Activated naive CD8-positive, alpha-beta T cell treated with anti-CD3 and anti-CD28 coated beads for 36 hours (primary cell): ENCODE results near the gene RBMS3. TPM values are rescaled to one million over a fixed set of nuclear protein-coding genes. Genes with fewer than 3 reads are reported as not detected.

ENCODE experiments used
- DNase-seq: peaks from one replicate; pipeline ENCODE4 v3.0.0; 2021
- H3K27ac Mint-ChIP-seq: one replicate; pipeline ENCODE4 v1.8.0; 2022; ENCODE audit warnings: mild to moderate bottlenecking, moderate library complexity, mixed read lengths
- H3K27me3 Mint-ChIP-seq: one replicate; pipeline ENCODE4 v1.8.0; 2022; ENCODE audit warnings: mild to moderate bottlenecking, mixed read lengths
- H3K36me3 Mint-ChIP-seq: one replicate; pipeline ENCODE4 v1.8.0; 2021; ENCODE audit warnings: mild to moderate bottlenecking, mixed read lengths
- H3K4me1 Mint-ChIP-seq: one replicate; pipeline ENCODE4 v1.8.0; 2021; ENCODE audit warnings: mixed read lengths
- H3K4me3 Mint-ChIP-seq: one replicate; pipeline ENCODE4 v1.8.0; 2022; ENCODE audit warnings: mild to moderate bottlenecking, moderate library complexity, mixed read lengths
- H3K9me3 Mint-ChIP-seq: one replicate; pipeline ENCODE4 v1.8.0; 2022; ENCODE audit warnings: mixed read lengths
- total RNA-seq, 2 experiments: library from RNA; stranded (reverse); gene quantifications; one replicate each; pipeline ENCODE4 v1.2.3, GENCODE V29; 2021

The RBMS3 gene
- total RNA-seq, 2 experiments from 2014 or later, result 1.6 TPM

GRCh38 chr3:29903600-29903999 is 622.7 kb downstream of the RBMS3 start:
- no peaks in the 10 kb centered on the region for H3K36me3 Mint-ChIP-seq

GRCh38 chr3:29906906-29907305 is 626.0 kb downstream of the RBMS3 start:
- DNase-seq, result no peak
- Mint-ChIP-seq H3K9me3 (no peaks in the 10 kb centered on the region), H3K27me3 (peaks cover 10% of the 10 kb centered on the region), H3K4me3 (no peak overlapping the region), H3K4me1 (no peaks in the 10 kb centered on the region), H3K27ac (no peak overlapping the region), H3K36me3 (no peaks in the 10 kb centered on the region)

More at GRCh38 chr3:29903600-29903999, 622.7 kb downstream of the RBMS3 start:
- H3K27ac Mint-ChIP-seq, result no peak overlapping the region
- no peak for DNase-seq
- no peaks in the 10 kb centered on the region for H3K9me3 Mint-ChIP-seq
- H3K4me1 Mint-ChIP-seq, result no peaks in the 10 kb centered on the region
- H3K27me3 Mint-ChIP-seq, result peaks cover 8% of the 10 kb centered on the region
- H3K4me3 Mint-ChIP-seq, result no peak overlapping the region

GRCh38 chr3:29912600-29913288 is 631.9 kb downstream of the RBMS3 start:
- Mint-ChIP-seq H3K27me3 (peaks cover 35% of the 10 kb centered on the region), H3K9me3 (no peaks in the 10 kb centered on the region), H3K4me3 (no peak overlapping the region), H3K27ac (no peak overlapping the region), H3K36me3 (no peaks in the 10 kb centered on the region), H3K4me1 (peaks cover 3% of the 10 kb centered on the region)
- no peak for DNase-seq

DNA sequence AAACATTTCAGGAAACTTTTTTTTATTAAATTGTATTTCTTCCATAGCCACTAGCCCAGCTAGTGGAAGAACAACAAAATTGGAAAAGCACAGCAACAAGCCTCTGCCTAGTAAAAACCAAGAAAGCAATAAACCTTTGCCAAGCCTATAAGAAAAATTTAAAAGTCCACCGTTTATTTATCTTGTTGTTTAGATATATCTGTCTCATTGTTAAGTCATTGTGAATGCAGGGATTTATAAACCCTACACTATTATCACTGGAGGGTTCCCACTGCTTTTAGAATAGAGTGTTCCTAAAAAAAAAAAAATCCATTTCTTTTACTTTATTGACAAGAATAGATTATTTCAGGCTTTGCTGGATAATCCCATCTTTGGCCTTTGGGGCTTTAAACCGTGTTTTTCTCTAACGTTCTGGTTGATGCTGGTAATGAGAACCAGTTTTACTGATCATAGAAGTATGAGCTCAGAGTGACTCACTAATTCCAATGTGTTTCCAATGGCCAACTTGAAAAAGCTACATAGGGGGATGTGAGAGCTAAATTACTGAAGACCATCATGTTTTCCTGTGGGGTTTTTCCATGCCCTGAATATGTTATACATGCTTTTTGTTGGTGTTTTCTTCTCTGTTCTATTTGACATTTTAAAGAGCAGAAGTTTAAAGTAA is 634.1 kb downstream of the RBMS3 start:
- H3K27me3 Mint-ChIP-seq, result peaks cover 33% of the 10 kb centered on the region
- H3K27ac Mint-ChIP-seq, result no peak overlapping the region
- no peak overlapping the region for H3K4me3 Mint-ChIP-seq
- peaks cover 3% of the 10 kb centered on the region for H3K4me1 Mint-ChIP-seq
- no peaks in the 10 kb centered on the region for H3K36me3 Mint-ChIP-seq
- no peak for DNase-seq
- no peaks in the 10 kb centered on the region for H3K9me3 Mint-ChIP-seq

DNA sequence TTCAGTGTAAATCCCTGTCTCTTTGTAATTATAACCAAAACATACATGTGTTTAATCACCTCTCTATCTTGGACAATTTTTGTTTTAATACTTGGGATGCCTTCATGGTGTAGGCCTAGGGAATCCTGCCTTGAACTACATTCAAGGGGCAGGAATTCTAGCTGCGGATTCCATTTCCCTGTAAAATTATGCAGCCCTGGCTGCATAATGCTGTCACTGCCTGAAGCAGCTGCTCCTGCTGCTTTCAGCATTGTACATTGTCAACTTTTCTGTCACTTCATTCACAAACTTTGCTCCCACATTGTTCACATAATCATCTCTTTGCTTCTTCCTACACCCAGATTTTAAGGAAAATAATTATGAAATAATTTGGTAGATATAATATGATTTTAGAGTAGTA is 638.7 kb downstream of the RBMS3 start:
- no peak for DNase-seq
- no peaks in the 10 kb centered on the region for H3K9me3 Mint-ChIP-seq
- peaks cover 23% of the 10 kb centered on the region for H3K27me3 Mint-ChIP-seq
- no peak overlapping the region for H3K4me3 Mint-ChIP-seq
- no peak overlapping the region for H3K27ac Mint-ChIP-seq
- H3K4me1 Mint-ChIP-seq, result peaks cover 3% of the 10 kb centered on the region
- H3K36me3 Mint-ChIP-seq, result no peaks in the 10 kb centered on the region

DNA sequence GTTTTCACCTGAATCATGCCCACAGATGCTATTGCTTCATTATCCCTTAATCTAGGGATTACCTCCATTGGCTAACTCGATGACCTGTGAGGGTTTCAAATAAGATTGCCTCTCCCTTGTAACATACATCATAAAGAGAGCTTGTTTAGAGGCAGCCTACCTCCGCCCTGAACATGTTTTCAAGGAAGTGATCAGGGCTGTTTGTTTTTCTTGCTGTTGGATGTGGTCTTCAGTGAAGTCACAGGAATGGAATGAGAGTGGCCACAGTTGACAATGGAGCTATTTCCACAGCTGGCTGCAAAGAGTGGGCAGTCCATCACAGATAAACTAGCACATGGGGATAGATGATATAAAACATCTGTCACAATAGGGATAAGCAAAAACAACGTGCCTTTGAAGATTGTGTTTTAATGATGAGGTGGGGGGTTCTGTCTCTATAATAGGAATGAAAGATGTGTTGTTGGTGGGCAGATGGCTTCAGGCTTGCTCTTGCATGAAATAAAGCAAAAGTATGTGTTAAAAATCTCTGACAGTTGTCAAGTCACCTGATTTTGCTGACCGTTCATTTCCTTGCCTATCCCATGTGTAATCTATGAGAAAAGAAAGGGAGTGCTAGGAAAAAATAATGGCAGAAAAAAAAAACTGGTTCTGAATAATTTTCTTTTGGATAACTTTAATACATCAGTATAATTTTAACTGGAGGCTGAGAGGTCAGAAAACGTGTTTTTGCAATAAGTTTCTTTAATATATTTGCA is 642.3 kb downstream of the RBMS3 start:
- Mint-ChIP-seq H3K27me3 (peaks cover 6% of the 10 kb centered on the region), H3K4me1 (no peaks in the 10 kb centered on the region), H3K9me3 (no peaks in the 10 kb centered on the region), H3K4me3 (no peak overlapping the region), H3K36me3 (no peaks in the 10 kb centered on the region), H3K27ac (no peak overlapping the region)
- DNase-seq, result no peak

- Mint-ChIP-seq H3K36me3 (no peaks in the 10 kb centered on the region), H3K9me3 (no peaks in the 10 kb centered on the region), H3K27me3 (peaks cover 6% of the 10 kb centered on the region), H3K4me3 (no peak overlapping the region), H3K4me1 (no peaks in the 10 kb centered on the region), H3K27ac (no peak overlapping the region)
- DNase-seq, result no peak
Measured at GRCh38 chr3:29924783-29925561, 644.1 kb downstream of the RBMS3 start.

GRCh38 chr3:29926378-29926777 is 645.5 kb downstream of the RBMS3 start:
- Mint-ChIP-seq H3K27me3 (peaks cover 6% of the 10 kb centered on the region), H3K4me3 (no peak overlapping the region), H3K27ac (no peak overlapping the region), H3K4me1 (no peaks in the 10 kb centered on the region), H3K36me3 (no peaks in the 10 kb centered on the region), H3K9me3 (no peaks in the 10 kb centered on the region)
- no peak for DNase-seq

DNA sequence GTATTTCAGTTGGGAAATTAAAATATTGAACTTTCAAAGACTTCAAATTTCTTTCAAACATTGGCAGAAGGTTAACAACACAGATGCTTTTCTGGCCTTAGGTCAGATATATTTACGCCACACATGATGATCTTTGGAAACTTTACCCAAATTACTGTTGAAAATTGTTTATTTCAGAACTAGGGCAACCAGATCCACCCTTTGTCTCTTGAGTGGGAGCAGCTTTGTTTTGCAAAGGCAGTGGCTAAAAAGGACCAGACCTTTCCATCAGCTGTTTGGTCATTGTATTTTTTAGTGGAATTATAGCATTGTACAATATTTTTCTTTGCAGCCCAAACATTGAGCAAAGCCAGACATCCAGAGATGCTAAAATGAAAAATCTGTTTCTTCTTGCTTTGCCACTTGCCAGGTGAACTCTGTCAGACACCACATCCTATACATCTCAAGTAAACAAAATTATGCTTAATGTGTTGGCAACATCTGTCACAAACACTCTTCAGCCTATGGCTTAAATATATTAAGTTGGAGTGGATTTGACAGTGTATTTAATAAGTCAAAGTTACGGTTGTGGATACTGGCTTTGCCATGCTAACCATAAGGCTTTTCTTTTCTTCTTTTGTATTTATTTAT is 651.9 kb downstream of the RBMS3 start:
- peaks cover 4% of the 10 kb centered on the region for H3K4me1 Mint-ChIP-seq
- H3K27me3 Mint-ChIP-seq, result peaks cover 14% of the 10 kb centered on the region
- H3K27ac Mint-ChIP-seq, result no peak overlapping the region
- H3K4me3 Mint-ChIP-seq, result no peak overlapping the region
- no peaks in the 10 kb centered on the region for H3K36me3 Mint-ChIP-seq
- no peaks in the 10 kb centered on the region for H3K9me3 Mint-ChIP-seq
- DNase-seq, result no peak

- Mint-ChIP-seq H3K27me3 (peaks cover 14% of the 10 kb centered on the region), H3K9me3 (no peaks in the 10 kb centered on the region), H3K4me1 (peaks cover 4% of the 10 kb centered on the region), H3K27ac (no peak overlapping the region), H3K36me3 (no peaks in the 10 kb centered on the region), H3K4me3 (no peak overlapping the region)
- no peak for DNase-seq
Measured at GRCh38 chr3:29933802-29934490, 653.1 kb downstream of the RBMS3 start.

DNA sequence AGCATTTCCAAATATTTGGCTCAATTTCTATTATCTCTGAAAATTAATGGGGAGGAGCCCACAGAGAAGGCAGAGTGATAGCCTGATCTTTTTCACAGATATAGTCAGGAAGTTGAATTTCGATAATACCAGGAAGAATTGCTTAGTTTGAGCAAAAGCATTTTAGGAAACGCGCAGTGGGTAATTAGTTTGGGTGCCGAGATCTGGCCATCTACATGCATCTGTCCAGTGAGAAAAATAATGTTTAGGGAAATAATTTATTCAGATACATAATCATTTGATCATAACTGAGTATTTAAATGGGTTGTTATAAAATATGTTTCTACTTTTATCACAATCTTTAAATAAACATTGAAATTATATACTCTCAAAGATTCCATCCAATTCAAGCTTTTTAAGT is 653.9 kb downstream of the RBMS3 start:
- H3K36me3 Mint-ChIP-seq, result no peaks in the 10 kb centered on the region
- peaks cover 4% of the 10 kb centered on the region for H3K4me1 Mint-ChIP-seq
- no peak for DNase-seq
- no peaks in the 10 kb centered on the region for H3K9me3 Mint-ChIP-seq
- peaks cover 17% of the 10 kb centered on the region for H3K27me3 Mint-ChIP-seq
- no peak overlapping the region for H3K27ac Mint-ChIP-seq
- H3K4me3 Mint-ChIP-seq, result no peak overlapping the region

GRCh38 chr3:29936054-29936453 is 655.2 kb downstream of the RBMS3 start:
- Mint-ChIP-seq H3K9me3 (no peaks in the 10 kb centered on the region), H3K27ac (no peak overlapping the region), H3K4me1 (peaks cover 4% of the 10 kb centered on the region), H3K4me3 (no peak overlapping the region), H3K27me3 (peaks cover 25% of the 10 kb centered on the region), H3K36me3 (no peaks in the 10 kb centered on the region)
- DNase-seq, result no peak

DNA sequence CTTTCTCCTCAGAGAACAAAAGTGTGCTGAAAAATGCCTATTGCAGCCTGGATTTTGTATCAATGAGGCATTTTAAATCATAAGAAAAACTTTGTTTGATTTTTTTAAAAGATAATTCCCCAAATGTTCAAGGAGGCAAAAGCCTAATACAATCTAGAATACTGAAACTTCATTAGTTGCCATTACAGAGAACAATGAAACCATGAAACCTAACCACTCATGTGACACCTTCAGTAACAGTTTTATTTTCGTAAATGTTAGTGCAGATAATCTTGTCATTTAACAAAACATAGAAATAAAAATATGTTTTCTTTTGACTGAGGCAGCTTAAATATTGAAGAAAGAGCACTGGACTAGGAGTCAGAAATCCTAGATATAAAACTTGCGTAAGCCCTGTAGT is 655.9 kb downstream of the RBMS3 start:
- Mint-ChIP-seq H3K4me3 (no peak overlapping the region), H3K27ac (no peak overlapping the region), H3K9me3 (no peaks in the 10 kb centered on the region), H3K36me3 (no peaks in the 10 kb centered on the region), H3K27me3 (peaks cover 27% of the 10 kb centered on the region), H3K4me1 (peaks cover 4% of the 10 kb centered on the region)
- no peak for DNase-seq

DNA sequence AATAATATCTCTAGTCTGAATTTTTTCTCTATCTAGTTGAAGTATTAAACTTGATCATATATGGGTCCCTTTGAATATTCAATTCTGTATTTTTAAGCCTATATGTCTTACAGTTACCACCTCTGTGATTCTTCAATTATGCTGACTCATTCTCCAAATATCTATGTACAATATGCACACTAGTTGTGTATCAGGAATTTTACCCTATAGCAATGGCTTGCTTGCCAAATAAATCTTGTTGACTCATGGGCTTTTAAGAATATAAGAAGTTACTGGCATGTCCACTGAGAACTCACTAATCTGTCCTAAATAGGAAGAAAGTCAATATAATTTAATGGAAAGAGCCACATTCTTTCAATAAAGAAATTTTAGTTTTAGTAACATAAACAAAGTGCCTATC is 656.3 kb downstream of the RBMS3 start:
- Mint-ChIP-seq H3K27me3 (peaks cover 28% of the 10 kb centered on the region), H3K27ac (no peak overlapping the region), H3K4me1 (peaks cover 4% of the 10 kb centered on the region), H3K9me3 (no peaks in the 10 kb centered on the region), H3K36me3 (no peaks in the 10 kb centered on the region), H3K4me3 (no peak overlapping the region)
- DNase-seq, result no peak
